ENCODE data around the gene FETUB. TPM values are rescaled to one million over a fixed set of nuclear protein-coding genes. Genes with fewer than 3 reads are reported as not detected.

FETUB gene
- total and polyA plus RNA-seq, 2 of the 8 experiments (the other 6 are each of a cell fraction or from before 2014, with no cell fraction given): 0.15 TPM; not detected in 1

Small RNA genes within 50 kb of the gene (small RNA-seq; reads per million reads assigned to genes)
- not detected for gene RF00017 (ENCODE audit: insufficient read depth)

Other genes starting within 250 kb of the FETUB start
- gene CRYGS, start 96.0 kb upstream of the FETUB start, total RNA-seq (2021; fragmentation: NEBNext Ultra II Directional; extraction: Animal tissue kit (Norgen Biotek cat#: 25700)): 0.90 and 1.8 TPM in 2 replicates
- 1.3 and 1.5 TPM in 2 replicates for gene CRYGS, start 96.0 kb upstream of the FETUB start, polyA plus RNA-seq (2011; rRNA removed)
- 13.4 and 13.9 TPM in 2 replicates for gene TBCCD1, start 73.1 kb upstream of the FETUB start, total RNA-seq (2021; fragmentation: NEBNext Ultra II Directional; extraction: Animal tissue kit (Norgen Biotek cat#: 25700))
- gene TBCCD1, start 73.1 kb upstream of the FETUB start, polyA plus RNA-seq (2011; rRNA removed): 8.4 and 11.3 TPM in 2 replicates
- gene DNAJB11, start 69.7 kb upstream of the FETUB start, total RNA-seq (2021; fragmentation: NEBNext Ultra II Directional; extraction: Animal tissue kit (Norgen Biotek cat#: 25700)): 63.9 and 67.7 TPM in 2 replicates
- gene DNAJB11, start 69.7 kb upstream of the FETUB start, polyA plus RNA-seq (2011; rRNA removed): 14.3 and 14.6 TPM in 2 replicates
- 0.78 and 1.1 TPM in 2 replicates for gene AHSG, start 27.3 kb upstream of the FETUB start, total RNA-seq (2021; fragmentation: NEBNext Ultra II Directional; extraction: Animal tissue kit (Norgen Biotek cat#: 25700))
- gene AHSG, start 27.3 kb upstream of the FETUB start, polyA plus RNA-seq (2011; rRNA removed): 0.68 and 0.86 TPM in 2 replicates
- gene HRG, start 25.6 kb downstream of the FETUB start, total RNA-seq (2021; fragmentation: NEBNext Ultra II Directional; extraction: Animal tissue kit (Norgen Biotek cat#: 25700)): 0.15 TPM in 1 of 2 replicates, not detected in the other
- 0.03 TPM in 1 of 2 replicates, not detected in the other for gene HRG, start 25.6 kb downstream of the FETUB start, polyA plus RNA-seq (2011; rRNA removed)
- 0.31 TPM in 1 of 2 replicates, not detected in the other for gene KNG1, start 77.0 kb downstream of the FETUB start, total RNA-seq (2021; fragmentation: NEBNext Ultra II Directional; extraction: Animal tissue kit (Norgen Biotek cat#: 25700))
- gene KNG1, start 77.0 kb downstream of the FETUB start, polyA plus RNA-seq (2011; rRNA removed): 0.05 TPM in 1 of 2 replicates, not detected in the other
- gene EIF4A2, start 143.2 kb downstream of the FETUB start, total RNA-seq (2021; fragmentation: NEBNext Ultra II Directional; extraction: Animal tissue kit (Norgen Biotek cat#: 25700)): 596 and 604 TPM in 2 replicates
- gene EIF4A2, start 143.2 kb downstream of the FETUB start, polyA plus RNA-seq (2011; rRNA removed): 401 and 527 TPM in 2 replicates
- gene RFC4, start 166.1 kb downstream of the FETUB start, total RNA-seq (2021; fragmentation: NEBNext Ultra II Directional; extraction: Animal tissue kit (Norgen Biotek cat#: 25700)): 86.9 and 100 TPM in 2 replicates
- gene RFC4, start 166.1 kb downstream of the FETUB start, polyA plus RNA-seq (2011; rRNA removed): 17.5 and 21.8 TPM in 2 replicates
- gene ADIPOQ, start 202.3 kb downstream of the FETUB start, total RNA-seq (2021; fragmentation: NEBNext Ultra II Directional; extraction: Animal tissue kit (Norgen Biotek cat#: 25700)): not detected in 2 replicates
- gene ADIPOQ, start 202.3 kb downstream of the FETUB start, polyA plus RNA-seq (2011; rRNA removed): not detected in 2 replicates